ENCODE results near the gene PIK3C3.

PIK3C3 gene

DNA sequence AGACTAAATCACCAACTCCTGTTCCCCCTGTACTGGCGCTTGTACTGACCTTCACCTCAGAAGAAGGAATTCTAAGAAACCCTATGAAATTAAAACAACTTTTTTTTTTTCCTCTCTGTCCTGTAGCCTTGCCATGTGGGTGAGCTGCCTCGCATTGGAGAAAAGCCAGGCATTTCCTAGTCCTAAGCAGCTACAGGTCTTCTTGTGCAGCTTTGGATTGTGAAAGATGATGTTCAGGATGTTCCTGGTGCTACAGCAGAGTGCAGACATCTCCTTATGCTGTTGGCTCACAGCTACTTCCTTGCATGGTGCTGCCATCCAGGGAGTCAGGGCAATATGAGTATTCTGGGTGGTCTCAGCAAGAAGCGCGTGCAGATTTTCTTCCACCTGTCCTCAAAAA lies 11.9 kb downstream of the PIK3C3 start:
- FAIRE-seq, result no peak

DNA sequence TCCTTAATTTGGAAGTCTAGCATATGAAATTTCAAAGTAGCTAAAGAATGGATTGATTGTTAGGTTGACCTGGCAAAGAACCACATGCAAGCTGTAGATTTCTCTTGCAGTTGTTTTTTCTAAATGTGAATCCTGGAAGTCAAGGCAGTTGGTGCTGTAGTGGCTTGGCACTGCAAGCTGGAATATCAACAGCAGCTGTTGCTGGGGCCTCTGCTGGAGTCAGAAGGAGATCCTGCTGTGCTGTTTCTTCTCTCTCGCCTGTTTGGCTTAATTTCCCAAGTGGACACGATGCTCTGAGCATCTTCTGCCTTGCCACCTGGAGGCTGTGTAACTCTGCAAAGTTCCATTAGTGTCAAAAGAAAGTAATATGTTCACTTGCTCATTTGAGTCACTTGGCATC lies 12.6 kb downstream of the PIK3C3 start:
- no peak for FAIRE-seq

DNA sequence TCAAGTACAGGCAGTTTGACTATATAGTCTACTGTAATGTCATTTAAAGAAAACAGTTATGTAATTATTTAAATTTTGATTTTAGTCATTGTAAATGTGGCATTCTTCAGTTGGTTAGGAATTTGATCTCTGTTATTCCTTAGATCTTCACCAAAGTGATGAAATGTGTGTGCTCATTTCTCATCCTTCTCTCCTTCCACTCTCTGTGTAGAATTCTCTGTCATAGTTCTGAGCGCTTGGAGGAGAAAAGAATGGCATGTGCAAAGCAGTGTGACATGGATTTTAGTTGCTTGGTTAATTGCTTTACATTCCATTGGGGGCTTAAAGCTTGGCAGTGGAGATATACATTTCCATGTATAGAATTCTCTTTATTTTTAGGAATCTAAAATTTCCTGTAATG lies 14.8 kb downstream of the PIK3C3 start:
- no peak for FAIRE-seq

DNA sequence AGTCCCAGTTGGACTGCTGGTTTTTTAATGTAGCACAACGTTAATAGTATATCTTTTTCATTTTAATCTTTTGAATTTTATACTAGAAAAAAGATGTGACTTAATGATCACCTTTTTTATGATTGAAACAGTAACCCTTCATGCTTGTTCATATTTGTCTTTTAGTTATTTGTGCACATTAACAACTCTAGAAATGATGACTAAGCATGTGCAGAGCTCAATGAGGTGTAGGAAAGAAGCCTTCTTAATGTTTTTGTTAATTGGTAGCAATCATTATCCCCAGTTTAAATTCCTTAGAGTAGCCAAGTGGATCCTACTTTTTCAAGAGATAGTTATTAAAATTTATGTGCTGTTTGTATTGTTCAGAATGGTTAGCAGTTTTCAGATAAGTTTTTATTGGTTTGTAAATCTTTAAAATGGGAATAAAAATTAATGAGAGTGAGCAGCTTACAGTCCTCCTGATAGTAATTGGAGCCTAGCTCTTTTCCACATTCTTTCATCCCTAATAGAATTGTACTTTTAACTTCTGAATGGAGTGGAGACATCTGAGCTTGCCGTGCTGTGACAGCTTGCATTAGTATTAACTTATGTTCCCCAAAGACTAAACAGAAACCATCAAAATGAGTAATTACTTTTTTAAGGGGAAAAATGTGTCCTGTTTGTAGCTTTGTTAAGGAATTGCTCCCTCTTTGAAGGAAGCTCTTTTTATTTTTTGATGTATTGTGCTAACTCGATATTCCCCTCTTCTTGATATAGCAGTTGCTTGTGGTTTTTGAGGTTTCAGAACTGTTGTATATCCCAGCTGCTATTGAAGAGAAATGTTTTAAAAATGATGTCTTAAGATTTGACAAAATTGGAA lies 17.3 kb downstream of the PIK3C3 start:
- FAIRE-seq, result peak; percentile 40

DNA sequence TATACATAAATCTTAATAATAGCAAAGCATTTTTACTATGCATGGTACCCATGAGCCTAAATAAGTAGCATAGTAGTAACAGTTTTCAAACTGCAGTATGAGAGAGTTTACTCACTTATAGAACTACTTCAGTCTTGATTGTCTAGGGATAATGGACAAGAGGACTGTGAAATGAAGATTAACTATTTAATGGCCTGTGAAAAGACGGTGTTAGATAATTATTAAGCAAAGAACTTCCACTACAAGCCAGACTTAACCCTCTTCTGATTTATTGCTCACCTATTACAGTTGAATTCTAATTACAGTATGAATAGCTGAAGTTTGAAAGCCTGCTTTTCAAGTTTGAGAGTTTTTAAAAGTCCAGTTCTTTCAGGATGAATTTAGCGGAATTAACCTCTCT lies 18.9 kb downstream of the PIK3C3 start:
- FAIRE-seq, result peak; percentile 25

DNA sequence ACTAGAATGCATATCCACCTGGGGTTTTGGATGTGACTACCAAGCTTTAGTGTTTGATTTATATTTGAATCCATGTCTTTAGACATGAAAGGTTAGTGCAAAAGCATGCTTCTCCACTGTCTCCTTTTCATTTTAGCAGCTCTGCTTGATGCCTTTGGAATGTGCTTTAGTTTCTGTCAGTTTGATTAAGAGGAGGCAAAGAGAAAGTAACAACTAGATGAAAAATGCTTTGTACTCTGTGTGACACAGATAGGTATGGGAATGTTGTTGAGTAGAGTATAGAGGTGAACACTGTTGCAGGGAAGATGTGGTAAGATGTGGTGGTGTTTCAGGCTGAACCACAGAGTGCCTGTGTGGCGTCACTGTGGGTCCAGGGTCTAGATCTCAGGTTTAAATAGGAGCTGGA lies 19.8 kb downstream of the PIK3C3 start:
- no peak for FAIRE-seq

DNA sequence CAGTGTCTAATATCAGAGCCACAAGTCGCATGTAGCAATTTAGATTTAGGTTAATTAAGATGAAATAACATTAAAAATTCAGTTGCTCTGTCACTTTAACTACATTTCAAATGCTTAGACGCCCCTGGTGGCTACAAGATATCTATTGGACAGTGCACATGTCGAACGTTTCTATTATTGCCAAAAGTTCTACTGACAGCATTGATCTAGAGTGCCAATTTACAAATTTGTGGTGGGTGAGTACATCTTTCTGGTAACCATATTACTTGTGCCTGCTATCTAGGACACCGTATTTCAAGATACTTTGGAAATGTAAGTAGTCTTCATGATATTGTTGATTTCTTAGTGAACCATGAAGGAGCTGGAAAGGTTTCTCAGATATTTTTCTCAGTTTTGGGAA lies 20.2 kb downstream of the PIK3C3 start:
- FAIRE-seq, result no peak

DNA sequence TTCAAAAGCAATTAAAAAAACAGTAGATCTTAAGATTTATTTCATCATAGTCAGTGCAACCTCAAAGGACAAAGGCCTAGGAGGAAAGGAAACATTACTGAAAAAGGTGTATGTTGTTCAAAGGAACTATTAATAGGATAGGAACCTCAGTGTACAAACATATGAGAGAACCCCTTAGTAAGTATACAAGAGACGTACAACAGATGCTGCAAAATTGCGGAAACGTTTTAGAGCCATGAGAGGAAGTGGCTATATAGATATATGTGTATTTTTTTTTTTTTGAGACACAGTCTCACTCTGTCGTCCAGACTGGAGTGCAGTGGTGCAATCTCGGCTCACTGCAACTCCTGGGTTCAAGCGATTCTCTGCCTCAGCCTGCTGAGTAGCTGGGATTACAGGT lies 22.2 kb downstream of the PIK3C3 start:
- no peak for FAIRE-seq

DNA sequence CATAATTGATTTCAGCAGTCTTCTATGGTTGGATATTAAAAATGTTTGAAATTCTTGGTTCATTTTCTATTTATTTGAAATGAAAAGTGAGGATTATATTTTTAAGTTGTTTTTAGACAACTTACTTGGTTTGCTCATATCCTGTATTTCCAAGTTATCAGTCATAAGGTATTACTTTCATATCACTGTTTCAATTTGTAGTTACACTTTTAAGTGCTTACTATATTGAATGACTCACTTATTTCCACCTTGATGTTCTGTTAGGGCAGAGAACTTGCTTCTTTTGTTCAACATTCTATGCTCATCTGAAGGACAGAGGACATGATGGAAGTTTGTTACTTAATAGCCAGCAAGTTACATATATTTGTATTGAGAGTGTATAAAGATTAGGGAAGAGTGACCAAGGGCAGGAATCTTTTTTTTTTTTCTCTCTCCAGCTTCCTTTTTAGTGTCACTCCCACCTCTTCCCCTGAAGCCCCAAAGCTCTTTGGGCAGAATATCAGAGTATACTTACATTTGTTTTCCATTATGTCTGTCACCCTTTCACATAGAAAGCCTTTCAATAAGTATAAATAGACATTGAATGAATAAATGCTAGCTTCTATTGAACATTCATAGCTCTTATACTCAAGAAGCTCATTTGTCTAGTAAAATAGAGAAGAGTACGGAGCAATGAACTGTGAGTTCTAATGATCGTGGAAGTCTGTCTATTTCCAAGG lies 28.1 kb downstream of the PIK3C3 start:
- FAIRE-seq, result no peak

DNA sequence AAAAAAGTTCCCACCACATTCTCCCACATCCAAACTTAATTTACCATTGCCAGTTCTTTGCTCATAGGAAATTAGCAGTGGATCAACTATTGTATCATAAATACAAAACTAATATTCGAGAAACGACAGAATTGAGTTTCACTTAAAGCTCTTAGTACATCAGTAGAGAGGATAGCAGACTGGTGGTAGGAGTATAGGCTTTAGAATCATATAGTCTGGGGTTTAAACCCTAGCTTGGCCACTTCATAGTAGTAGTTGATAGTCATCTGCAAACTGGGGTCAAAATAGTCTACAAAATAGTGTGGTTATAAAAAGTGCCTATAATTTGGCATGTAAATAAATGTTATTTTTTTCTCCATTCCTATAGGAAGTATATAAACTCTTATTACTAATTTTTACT lies 30.9 kb downstream of the PIK3C3 start:
- FAIRE-seq, result no peak

DNA sequence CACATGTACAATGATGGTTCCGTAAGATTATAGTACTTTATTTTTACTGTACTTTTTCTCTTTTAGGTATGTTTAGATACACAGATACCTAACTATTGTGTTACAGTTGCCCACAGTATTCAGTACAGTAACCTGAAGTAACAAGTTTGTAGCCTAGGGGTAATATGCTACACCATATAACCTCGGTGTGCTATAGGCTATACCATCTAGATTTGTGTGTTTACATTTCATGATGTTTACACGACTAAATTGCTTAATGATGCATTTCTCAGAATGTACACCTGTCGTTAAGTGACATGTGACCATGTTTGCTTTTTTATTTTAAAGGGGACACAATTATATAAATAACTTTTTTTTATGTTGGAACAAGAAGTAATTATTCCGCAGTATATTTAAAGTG lies 34.5 kb downstream of the PIK3C3 start:
- FAIRE-seq, result no peak

DNA sequence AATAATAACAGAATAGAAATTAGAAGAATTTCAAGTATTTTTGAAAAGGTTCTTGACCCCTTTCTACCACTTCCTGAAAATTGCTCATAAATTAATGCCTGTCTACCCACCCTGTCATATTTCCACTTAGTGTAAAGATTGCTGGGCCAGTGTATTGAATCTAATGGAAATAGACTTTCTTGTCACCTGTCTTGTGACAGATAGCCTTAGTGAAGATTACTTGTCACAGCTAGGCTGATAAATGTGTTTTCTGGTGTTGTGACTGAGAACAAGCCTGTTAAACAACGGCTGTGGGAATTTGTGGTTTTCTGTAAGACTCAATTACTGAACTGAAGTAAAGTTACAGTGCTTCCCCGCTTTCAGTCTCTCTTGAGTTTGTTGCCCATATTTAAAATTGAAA lies 37.0 kb downstream of the PIK3C3 start:
- FAIRE-seq, result no peak

DNA sequence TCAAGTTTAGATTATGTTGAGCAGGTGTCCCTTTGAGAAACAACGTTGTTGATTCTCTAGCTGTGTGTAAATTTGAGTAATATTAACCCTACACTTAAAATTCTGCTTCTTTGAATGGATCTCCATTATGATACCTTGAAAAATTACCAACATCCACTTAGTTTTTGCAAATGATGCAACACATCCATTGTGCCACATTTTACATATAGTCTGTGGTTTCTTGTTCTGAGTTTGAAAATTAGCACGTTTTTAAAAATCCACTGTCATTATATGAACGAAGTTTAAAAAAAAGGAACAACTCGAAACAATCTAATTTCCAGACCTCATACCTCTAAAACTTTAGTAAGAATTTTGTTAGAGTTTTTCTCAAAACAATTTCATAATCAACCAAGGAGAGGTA lies 37.7 kb downstream of the PIK3C3 start:
- no peak for FAIRE-seq

DNA sequence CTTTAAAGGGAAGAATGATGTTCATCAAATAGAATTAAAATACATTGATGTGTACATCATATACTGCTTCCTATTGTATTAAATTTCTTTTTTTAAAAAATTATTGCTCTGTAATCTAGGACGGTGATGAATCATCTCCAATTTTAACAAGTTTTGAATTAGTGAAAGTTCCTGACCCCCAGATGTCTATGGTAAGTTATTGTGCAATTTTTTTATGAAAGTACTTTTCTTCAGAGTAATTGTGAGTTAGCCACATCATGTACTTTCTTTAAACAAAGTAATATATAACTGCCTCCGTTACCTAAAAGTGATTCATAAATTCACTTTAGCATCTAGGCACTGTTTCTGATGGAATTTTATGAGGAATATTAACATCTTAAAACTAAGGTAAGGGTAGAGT lies 38.1 kb downstream of the PIK3C3 start:
- no peak for FAIRE-seq

DNA sequence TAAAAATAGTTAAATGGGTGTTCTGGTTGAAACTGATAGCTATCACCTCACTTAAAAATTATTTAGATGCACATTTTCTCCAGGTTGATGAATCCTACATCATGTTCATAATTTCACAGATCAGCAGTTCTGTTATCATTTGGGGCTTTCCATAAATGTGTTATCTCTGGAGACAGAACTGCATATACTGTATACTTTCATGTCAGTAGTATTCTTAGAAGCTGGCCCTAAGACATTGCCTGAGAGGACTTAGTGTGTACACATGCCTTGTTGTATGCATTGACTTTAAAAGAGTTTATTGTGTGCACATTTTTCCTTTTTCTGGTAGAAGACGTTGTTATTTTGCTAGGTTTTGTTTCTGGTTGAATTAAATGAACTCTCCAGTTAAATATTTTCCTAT lies 41.0 kb downstream of the PIK3C3 start:
- no peak for FAIRE-seq

DNA sequence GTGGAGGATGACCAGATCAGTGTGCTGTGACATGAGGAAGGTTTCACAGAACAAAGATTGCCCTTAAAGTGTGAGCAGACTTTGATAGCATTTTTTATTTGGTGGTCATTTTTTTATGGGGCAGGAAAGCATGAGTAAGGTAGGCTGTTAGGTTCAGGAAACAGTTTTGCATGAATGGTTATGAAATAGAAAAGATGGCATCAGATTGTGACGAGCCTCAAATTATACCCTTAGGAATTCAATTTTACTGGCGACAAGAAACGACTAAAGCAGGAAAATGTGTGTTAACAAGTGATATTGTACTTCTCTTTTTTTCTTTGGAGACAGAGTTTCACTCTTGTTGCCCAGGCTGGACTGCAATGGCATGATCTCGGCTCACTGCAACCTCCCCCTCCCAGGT lies 44.7 kb downstream of the PIK3C3 start:
- no peak for FAIRE-seq

DNA sequence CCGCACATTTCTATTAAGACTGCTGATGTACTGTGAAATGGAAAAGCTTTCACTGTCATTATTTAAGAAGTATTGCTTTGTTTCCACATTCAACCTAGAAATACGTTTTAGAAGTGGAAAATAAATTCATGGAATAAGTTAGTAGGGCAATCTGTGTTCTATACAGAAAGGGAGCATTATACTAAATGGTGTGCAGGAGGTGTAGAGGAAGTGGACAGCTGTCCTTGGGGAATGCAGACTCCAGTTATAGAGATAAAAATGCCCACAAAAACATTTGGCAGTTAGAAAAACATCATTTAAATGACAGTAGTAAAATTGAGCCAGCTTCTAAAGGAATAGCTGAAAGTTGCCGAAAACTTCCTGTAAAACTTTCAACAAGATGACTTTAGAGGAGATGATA lies 46.8 kb downstream of the PIK3C3 start:
- no peak for FAIRE-seq

DNA sequence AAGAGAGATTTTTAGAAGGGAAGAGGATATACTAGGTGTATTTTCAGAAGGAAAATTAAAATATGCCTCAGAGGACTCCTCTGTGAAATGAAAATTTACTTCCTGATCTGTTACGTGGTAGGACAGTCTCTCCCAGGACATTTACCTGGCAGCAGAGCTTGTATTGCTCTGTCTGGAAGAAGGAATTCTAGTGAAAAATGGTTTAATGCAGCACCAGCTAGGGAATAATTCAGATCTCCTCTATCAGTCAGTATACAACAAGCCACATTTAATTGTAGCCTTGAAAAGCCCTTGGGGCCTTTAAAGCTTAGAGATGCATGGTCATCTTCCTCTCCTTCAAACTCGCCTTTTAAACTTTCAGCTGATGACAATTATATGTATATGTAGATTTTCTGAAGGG lies 49.6 kb downstream of the PIK3C3 start:
- no peak for FAIRE-seq

DNA sequence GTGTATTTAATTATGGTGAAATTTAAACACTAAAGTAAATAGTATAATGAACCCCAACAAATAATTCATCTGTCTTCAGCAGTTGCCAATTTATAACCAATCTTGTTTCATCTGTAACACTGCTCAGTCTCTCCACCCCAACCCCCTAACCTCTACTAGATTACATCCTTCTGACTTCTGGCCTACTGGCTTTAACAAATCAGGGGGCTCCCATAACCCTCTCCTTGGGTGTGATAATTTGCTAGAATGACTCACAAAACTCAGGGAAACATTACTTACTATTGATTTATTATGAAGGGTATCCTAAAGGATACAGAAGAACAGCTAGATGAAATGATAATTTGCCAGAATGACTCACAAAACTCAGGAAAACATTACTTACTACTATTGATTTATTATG lies 50.7 kb downstream of the PIK3C3 start:
- FAIRE-seq, result no peak

DNA sequence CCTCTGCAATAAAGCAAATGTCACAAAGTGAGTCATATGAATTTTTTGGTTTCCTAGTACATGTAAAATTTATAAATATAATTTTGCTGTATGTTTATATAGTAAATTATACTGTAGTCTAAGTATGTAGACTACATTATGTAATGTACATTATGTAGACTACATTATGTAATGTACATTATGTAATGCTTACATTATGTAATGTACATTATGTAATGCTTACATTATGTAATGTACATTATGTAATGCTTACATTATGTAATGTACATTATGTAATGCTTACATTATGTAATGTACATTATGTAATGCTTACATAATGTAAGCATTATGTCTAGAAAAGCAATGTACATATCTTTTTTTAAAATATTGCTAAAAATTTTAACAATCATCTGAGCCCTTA lies 54.4 kb downstream of the PIK3C3 start:
- peak; percentile 52 for FAIRE-seq

DNA sequence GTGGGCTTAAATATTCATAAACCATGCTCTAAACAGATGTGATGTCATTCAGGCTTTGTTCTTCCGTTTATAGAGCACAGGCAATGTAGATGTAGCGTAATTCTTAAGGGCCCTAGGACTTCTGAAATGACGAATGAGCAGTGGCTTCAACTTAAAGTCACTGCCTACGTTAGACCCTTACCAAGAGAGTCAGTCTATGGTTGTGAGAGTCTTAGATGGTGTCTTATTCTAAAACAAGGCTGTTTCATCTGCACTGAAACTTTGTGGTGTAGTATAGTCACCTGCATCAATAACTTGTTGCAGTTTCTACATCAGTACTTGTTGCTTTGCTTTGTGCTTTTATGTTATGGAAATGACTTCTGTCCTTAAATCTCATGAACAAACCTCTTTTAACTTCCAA lies 56.0 kb downstream of the PIK3C3 start:
- no peak for FAIRE-seq

DNA sequence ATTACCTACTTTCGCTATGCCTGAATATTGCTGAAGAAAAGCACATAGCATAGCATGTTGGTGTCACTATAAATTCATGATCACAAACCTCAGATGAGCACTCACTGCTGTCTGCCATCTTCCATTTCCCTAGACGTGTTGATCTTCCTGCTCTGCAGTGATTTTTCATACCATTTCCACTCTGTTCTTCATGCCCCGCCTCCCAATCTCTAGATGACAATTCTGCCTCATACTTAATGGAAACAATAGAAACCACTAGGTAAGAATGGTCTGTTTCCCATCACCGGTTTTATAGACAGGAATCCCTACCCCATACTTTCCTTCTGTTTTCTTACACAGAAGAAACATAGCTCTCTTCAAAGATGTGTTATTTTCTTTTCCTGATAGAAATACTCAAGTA lies 63.8 kb downstream of the PIK3C3 start:
- no peak for FAIRE-seq

DNA sequence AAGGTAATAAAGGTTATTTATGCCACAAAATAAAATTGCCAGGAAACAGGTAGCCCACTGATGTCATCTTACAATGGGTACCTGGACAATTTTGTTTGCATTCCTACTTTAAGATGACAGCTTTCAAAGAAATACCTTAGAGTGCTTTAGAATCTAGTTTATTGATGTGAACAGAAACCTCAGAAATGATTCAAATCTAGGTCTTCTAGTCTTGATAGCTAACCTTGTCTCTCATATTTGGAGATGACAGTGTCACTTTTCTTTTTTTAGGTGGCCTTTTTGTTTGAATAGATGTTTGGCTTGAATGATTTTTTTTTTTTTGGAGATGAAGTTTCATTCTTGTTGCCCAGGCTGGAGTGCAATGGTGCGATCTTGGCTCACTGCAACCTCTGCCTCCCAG lies 69.1 kb downstream of the PIK3C3 start:
- FAIRE-seq, result no peak

DNA sequence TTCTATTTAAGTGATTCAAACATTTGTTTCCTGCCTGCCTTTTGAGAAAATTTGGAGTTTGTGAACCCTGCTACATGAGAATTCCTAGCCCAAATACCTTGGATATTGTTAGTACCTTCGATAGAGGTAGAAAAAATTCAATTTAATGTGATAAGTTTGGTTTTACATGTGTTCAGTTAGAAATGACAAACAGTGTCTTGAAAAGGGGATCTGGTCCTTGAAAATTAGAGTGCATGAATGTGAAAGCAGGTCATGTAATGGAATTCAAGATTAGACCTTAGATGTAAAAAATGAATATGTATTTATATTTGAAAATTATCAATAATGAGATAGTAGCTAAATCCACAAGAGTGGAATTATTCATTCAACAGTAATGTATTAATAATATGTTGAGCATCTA lies 70.5 kb downstream of the PIK3C3 start:
- no peak for FAIRE-seq
